Adrenal gland (tissue), 12 donors: ENCODE results near the gene KLHL22. TPM values are rescaled to one million over a fixed set of nuclear protein-coding genes. Genes with fewer than 3 reads are reported as not detected.

ENCODE experiments used
- DNase-seq, 7 donors: peaks; one replicate each; pipeline ENCODE4 v3.0.0-alpha.2; 2019 to 2020
- H3K27ac ChIP-seq, 5 donors: fragments of 200-600 bp; sonication (generic) in 4 of 5; 1 replicate in 3 of 5; 2 replicates in 2 of 5; pipeline versions ENCODE4 v1.5.1 to v1.8.0; 2016 to 2020; ENCODE audit warnings: mild to moderate bottlenecking in 1 of 5
- H3K27me3 ChIP-seq: fragments of 200-600 bp; 2 replicates; pipeline ENCODE4 v1.8.0; 2021
- H3K36me3 ChIP-seq, 2 donors: fragments of 200-600 bp; replicated peaks in 1 of 2; 1 replicate in 1 of 2; 2 replicates in 1 of 2; pipeline versions ENCODE4 v1.5.1 to v1.8.0; 2018 to 2022
- H3K4me1 ChIP-seq, 2 donors: fragments of 200-600 bp; replicated peaks in 1 of 2; 1 replicate in 1 of 2; 2 replicates in 1 of 2; pipeline versions ENCODE4 v1.5.1 to v1.8.0; 2018 to 2021
- H3K4me3 ChIP-seq, 4 donors: fragments of 200-600 bp; sonication (generic) in 3 of 4; one replicate each; pipeline ENCODE4 v1.5.1; 2016 to 2018
- H3K9me3 ChIP-seq, 3 donors: fragments of 200-600 bp; sonication (generic) in 1 of 3; replicated peaks in 1 of 3; 1 replicate in 2 of 3; 2 replicates in 1 of 3; pipeline versions ENCODE4 v1.5.1 to v1.8.0; 2016 to 2021
- POLR2A ChIP-seq, 2 donors: fragments of 450-650 bp; IDR thresholded peaks; one replicate each; pipeline ENCODE4 v1.6.1; 2017; ENCODE audit warnings: antibody characterized with exemption in 2 of 2, mild to moderate bottlenecking in 2 of 2, moderate library complexity in 1 of 2
- WGBS, 4 donors: extraction: QIAGEN DNeasy Blood & Tissue Kit in 2 of 4; methylation state at CpG; one replicate each; pipeline versions ENCODE4 v1.1.5 to v1.1.7; 2013 to 2017; 5-methylcytosine and 5-hydroxymethylcytosine counted together
- intact Hi-C, 2 donors: fragments of 100-400 bp; cut with DNase I; formaldehyde crosslinking; loops; one replicate each; pipeline versions ENCODE4 v1.14.1 to v1.15.0; 2022 to 2023
- polyA plus RNA-seq, 3 donors: library from polyadenylated mRNA; stranded (reverse); fragments of 200-250 nt in 2 of 3; fragments of 350-450 nt in 1 of 3; fragmentation: Illumina TruSeq in 1 of 3; extraction: RNeasy Lipid Tissue Mini Kit (QIAGEN cat#74804) in 1 of 3; gene quantifications; one replicate each; pipeline ENCODE4 v1.2.3, GENCODE V29; 2013 to 2014
- total RNA-seq, 9 donors: library from RNA; depleted of rRNA in 4 of 9; stranded (reverse); fragments of >200 nt in 4 of 9; fragments of 120-200 nt in 1 of 9; fragmentation: NEBNext Ultra II Directional in 1 of 9; extraction: Animal tissue kit (Norgen Biotek cat#: 25700) in 1 of 9; gene quantifications; one replicate each; pipeline versions ENCODE4 v1.1.0 to v1.2.4, GENCODE V29; 2013 to 2023
- TF ChIP-seq, protein P1 (sequence below), 6 experiments: fragments of 450-650 bp in 4 of 6; fragments of 200-600 bp in 2 of 6; sonication (generic) in 1 of 6; IDR thresholded peaks; 1 replicate in 5 of 6; 2 replicates in 1 of 6; pipeline versions ENCODE4 v1.5.1 to v1.8.0; 2016 to 2021; ENCODE audit warnings: antibody characterized with exemption in 6 of 6, mild to moderate bottlenecking in 2 of 6, moderate library complexity in 1 of 6
- donor health status: healthy with polysubstance abuse.
- donor health status: Bipolar disorder and iron deficiency.
- donor health status: DM: yes; HTN: yes; CAD: no.
- donor health status: DM: no; HTN: no; CAD: no.
- donor health status: DM: no; HTN: no; CAD: no.
- donor health status: DM: yes; HTN: yes; CAD: no.

Gene KLHL22
- total and polyA plus RNA-seq, 12 donors, result 15.3 to 38.8 (median 27.6) TPM

- DNase-seq, result peak in 4 of 7 donors; percentile 33 to 80 (median 56)
- WGBS, 4 donors, result 24 to 38% (median 32%) methylated on average over 7 of the region's 7 CpGs
- Histone ChIP-seq H3K9me3 (no peaks in the 10 kb centered on the region), H3K27ac (peak overlapping the region in 4 of 5 donors; percentile 11 to 79 (median 69)), H3K36me3 (peaks cover 0 to 16% of the 10 kb centered on the region in 2 donors), H3K4me3 (no peak overlapping the region), H3K4me1 (peaks cover 42 to 65% of the 10 kb centered on the region in 2 donors), H3K27me3 (no peaks in the 10 kb centered on the region)
- TF ChIP-seq POLR2A (IDR thresholded peaks at IDR 0.05), result no peak
- TF ChIP-seq, protein P1, sequence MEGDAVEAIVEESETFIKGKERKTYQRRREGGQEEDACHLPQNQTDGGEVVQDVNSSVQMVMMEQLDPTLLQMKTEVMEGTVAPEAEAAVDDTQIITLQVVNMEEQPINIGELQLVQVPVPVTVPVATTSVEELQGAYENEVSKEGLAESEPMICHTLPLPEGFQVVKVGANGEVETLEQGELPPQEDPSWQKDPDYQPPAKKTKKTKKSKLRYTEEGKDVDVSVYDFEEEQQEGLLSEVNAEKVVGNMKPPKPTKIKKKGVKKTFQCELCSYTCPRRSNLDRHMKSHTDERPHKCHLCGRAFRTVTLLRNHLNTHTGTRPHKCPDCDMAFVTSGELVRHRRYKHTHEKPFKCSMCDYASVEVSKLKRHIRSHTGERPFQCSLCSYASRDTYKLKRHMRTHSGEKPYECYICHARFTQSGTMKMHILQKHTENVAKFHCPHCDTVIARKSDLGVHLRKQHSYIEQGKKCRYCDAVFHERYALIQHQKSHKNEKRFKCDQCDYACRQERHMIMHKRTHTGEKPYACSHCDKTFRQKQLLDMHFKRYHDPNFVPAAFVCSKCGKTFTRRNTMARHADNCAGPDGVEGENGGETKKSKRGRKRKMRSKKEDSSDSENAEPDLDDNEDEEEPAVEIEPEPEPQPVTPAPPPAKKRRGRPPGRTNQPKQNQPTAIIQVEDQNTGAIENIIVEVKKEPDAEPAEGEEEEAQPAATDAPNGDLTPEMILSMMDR (IDR thresholded peaks at IDR 0.05), result no peak
- intact Hi-C loops, result loop anchor here in 1 of 2 donors (5.0 kb wide), 1 partner anchor 37 kb away; no protein-coding TSS in a partner anchor
Observed at GRCh38 chr22:20520093-20520511, 24.5 kb upstream of the KLHL22 start.

GRCh38 chr22:20519558-20519957 is 24.0 kb upstream of the KLHL22 start:
- WGBS, 4 donors, result 65 to 73% (median 69%) methylated on average over 4 of the region's 4 CpGs
- peaks cover 0 to 18% of the 10 kb centered on the region in 2 donors for H3K36me3 ChIP-seq
- no peak overlapping the region for H3K4me3 ChIP-seq
- intact Hi-C loops, result loop anchor here in 1 of 2 donors (10.0 kb wide), 1 partner anchor 45 kb away; no protein-coding TSS in a partner anchor
- DNase-seq, result no peak
- H3K4me1 ChIP-seq, result peaks cover 47 to 66% of the 10 kb centered on the region in 2 donors
- peak overlapping the region in 3 of 5 donors; percentile 11 to 77 (median 61) for H3K27ac ChIP-seq
- TF ChIP-seq POLR2A (IDR thresholded peaks at IDR 0.05), result no peak
- TF ChIP-seq, protein P1 (IDR thresholded peaks at IDR 0.05), result no peak
- H3K9me3 ChIP-seq, result no peaks in the 10 kb centered on the region
- no peaks in the 10 kb centered on the region for H3K27me3 ChIP-seq

GRCh38 chr22:20517841-20518592 is 22.4 kb upstream of the KLHL22 start:
- H3K4me1 ChIP-seq, result peaks cover 41 to 63% of the 10 kb centered on the region in 2 donors
- WGBS, 4 donors, result 76 to 90% (median 86%) methylated on average over 5 to 13 of the region's 13 CpGs

DNA sequence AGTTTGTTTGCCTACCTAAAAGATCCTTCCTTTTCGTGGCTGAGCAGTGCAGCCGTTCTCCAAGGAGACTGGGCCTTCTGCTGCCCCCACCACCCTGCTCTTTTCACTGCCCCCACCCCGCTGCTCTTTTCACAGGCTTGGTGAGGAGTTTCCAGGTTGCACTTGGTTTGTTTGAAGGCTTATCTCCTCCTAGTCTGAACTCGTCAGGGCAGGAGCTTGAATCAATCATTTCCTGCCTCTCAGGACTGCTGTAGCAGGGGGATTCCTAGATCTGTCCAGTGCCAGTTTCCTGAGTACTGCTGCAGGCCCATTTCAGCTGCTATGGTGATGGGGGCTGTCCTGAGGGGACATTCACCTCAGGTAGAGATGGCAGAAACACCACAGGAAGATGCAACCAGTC is 21.8 kb upstream of the KLHL22 start:
- peaks cover 0 to 26% of the 10 kb centered on the region in 2 donors for H3K36me3 ChIP-seq
- DNase-seq, result no peak
- TF ChIP-seq, protein P1 (IDR thresholded peaks at IDR 0.05), result no peak
- TF ChIP-seq POLR2A (IDR thresholded peaks at IDR 0.05), result no peak
- intact Hi-C loops, result loop anchor here in 1 of 2 donors (10.0 kb wide), 1 partner anchor 47 kb away; no protein-coding TSS in a partner anchor
- H3K27ac ChIP-seq, result peak overlapping the region in 1 of 5 donors; percentile 38
- WGBS, 4 donors, result 37 to 63% (median 59%) methylated on average over 3 to 4 of the region's 4 CpGs
- H3K9me3 ChIP-seq, result no peaks in the 10 kb centered on the region
- no peak overlapping the region for H3K4me3 ChIP-seq
- no peaks in the 10 kb centered on the region for H3K27me3 ChIP-seq
- peaks cover 40 to 59% of the 10 kb centered on the region in 2 donors for H3K4me1 ChIP-seq

More at GRCh38 chr22:20517841-20518592, 22.4 kb upstream of the KLHL22 start:
- H3K9me3 ChIP-seq, result no peaks in the 10 kb centered on the region
- no peak for DNase-seq
- intact Hi-C loops, result loop anchor here in 1 of 2 donors (10.0 kb wide), 1 partner anchor 47 kb away; no protein-coding TSS in a partner anchor
- peak overlapping the region in 1 of 5 donors; percentile 38 for H3K27ac ChIP-seq
- TF ChIP-seq, protein P1 (IDR thresholded peaks at IDR 0.05), result no peak
- TF ChIP-seq POLR2A (IDR thresholded peaks at IDR 0.05), result no peak
- no peaks in the 10 kb centered on the region for H3K27me3 ChIP-seq
- H3K36me3 ChIP-seq, result peaks cover 0 to 26% of the 10 kb centered on the region in 2 donors
- no peak overlapping the region for H3K4me3 ChIP-seq
